GM12873 (cell line): ENCODE measurements around the gene PLOD1.

ENCODE experiments used
- CTCF ChIP-seq: IDR thresholded peaks from 2 replicates; pipeline ENCODE4 v1.5.1; 2012; ENCODE audit warnings: low read depth, mild to moderate bottlenecking, moderate library complexity, low read length, control low read depth; ENCODE audit not compliant: insufficient read depth; ENCODE audit errors: missing control alignments

PLOD1 gene

GRCh38 chr1:12016182-12016581, 81.7 kb downstream of the PLOD1 start:
- no peak for TF ChIP-seq CTCF

- TF ChIP-seq CTCF: no peak
These were observed 85.5 kb downstream of the PLOD1 start for GRCh38 chr1:12019858-12020509.

- no peak for TF ChIP-seq CTCF
These were observed 87.1 kb downstream of the PLOD1 start for GRCh38 chr1:12021616-12022015.

GRCh38 chr1:12022036-12022435, 87.5 kb downstream of the PLOD1 start:
- TF ChIP-seq CTCF: no peak
